NB4 (cell line): ENCODE measurements around the gene SLC25A11.

Experiments used
- MYC ChIP-seq: IDR thresholded peaks from 2 replicates; pipeline ENCODE4 v1.6.1; 2011; ENCODE audit warnings: low read depth, low read length
- POLR2A ChIP-seq: IDR thresholded peaks from 2 replicates; pipeline ENCODE4 v1.6.1; 2011; ENCODE audit warnings: mild to moderate bottlenecking; ENCODE audit not compliant: insufficient read length; ENCODE audit errors: extremely low read depth
- TF ChIP-seq, protein P1 (sequence below): IDR thresholded peaks from one replicate; pipeline ENCODE4 v1.5.1; 2012; ENCODE audit warnings: low read depth, low read length
- TF ChIP-seq, protein P2 (sequence below): IDR thresholded peaks from 2 replicates; pipeline ENCODE4 v1.6.1; 2011; ENCODE audit warnings: low read depth, low read length

DNA sequence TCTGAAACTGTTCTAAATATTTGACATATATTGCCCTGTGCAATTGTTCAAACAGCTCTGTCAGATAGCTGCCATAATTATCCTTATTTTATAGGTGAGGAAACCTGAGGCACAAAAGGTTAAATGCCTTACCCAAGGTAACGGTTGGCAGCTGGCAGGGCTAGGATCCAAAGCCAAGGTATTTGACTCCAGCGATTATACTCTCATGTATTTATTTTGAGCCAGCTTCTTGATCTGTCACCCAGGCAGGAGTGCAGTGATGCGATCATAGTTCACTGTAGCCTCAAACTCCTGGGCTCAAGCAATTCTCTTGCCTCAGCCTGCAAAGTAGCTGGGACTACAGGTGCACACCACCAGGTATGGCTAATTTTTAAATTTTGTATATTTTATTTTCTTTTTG is 18.3 kb upstream of the SLC25A11 start:
- TF ChIP-seq, protein P1, sequence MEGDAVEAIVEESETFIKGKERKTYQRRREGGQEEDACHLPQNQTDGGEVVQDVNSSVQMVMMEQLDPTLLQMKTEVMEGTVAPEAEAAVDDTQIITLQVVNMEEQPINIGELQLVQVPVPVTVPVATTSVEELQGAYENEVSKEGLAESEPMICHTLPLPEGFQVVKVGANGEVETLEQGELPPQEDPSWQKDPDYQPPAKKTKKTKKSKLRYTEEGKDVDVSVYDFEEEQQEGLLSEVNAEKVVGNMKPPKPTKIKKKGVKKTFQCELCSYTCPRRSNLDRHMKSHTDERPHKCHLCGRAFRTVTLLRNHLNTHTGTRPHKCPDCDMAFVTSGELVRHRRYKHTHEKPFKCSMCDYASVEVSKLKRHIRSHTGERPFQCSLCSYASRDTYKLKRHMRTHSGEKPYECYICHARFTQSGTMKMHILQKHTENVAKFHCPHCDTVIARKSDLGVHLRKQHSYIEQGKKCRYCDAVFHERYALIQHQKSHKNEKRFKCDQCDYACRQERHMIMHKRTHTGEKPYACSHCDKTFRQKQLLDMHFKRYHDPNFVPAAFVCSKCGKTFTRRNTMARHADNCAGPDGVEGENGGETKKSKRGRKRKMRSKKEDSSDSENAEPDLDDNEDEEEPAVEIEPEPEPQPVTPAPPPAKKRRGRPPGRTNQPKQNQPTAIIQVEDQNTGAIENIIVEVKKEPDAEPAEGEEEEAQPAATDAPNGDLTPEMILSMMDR = no peak
- TF ChIP-seq POLR2A (no peak), MYC (no peak)
- TF ChIP-seq, protein P2, sequence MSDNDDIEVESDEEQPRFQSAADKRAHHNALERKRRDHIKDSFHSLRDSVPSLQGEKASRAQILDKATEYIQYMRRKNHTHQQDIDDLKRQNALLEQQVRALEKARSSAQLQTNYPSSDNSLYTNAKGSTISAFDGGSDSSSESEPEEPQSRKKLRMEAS = no peak
